Astrocyte (in vitro differentiated cells and primary cell): ENCODE results near the gene WDR19. TPM values are rescaled to one million over a fixed set of nuclear protein-coding genes. Genes with fewer than 3 reads are reported as not detected.

Experiments
- DNase-seq: peaks from one replicate; pipeline ENCODE4 v3.0.0-alpha.2; 2010; ENCODE audit warnings: low read depth
- FAIRE-seq: peaks from 2 replicates; lab custom pipeline; 2011; peaks lifted over from hg19 to GRCh38; lab: Jason Lieb, UNC
- H2AFZ ChIP-seq: 2 replicates; pipeline ENCODE4 v1.6.0; 2012; ENCODE audit warnings: low read depth, low read length, inconsistent platforms
- H3K27ac ChIP-seq: 2 replicates; pipeline ENCODE4 v1.5.1; 2011; ENCODE audit warnings: low read depth, low read length, inconsistent platforms
- H3K27me3 ChIP-seq: 2 replicates; pipeline ENCODE4 v1.6.0; 2011; ENCODE audit warnings: low read length, inconsistent platforms; ENCODE audit not compliant: insufficient read depth
- H3K36me3 ChIP-seq: 2 replicates; pipeline ENCODE4 v1.5.1; 2011; ENCODE audit warnings: low read length, inconsistent platforms; ENCODE audit not compliant: insufficient read depth
- H3K4me1 ChIP-seq: 2 replicates; pipeline ENCODE4 v1.5.1; 2011; ENCODE audit warnings: low read length, inconsistent platforms; ENCODE audit not compliant: insufficient read depth
- H3K4me2 ChIP-seq: 2 replicates; pipeline ENCODE4 v1.6.0; 2012; ENCODE audit warnings: low read length, inconsistent platforms
- H3K4me3 ChIP-seq: 2 replicates; pipeline ENCODE4 v1.5.1; 2011; ENCODE audit warnings: low read depth, mild to moderate bottlenecking, low read length, inconsistent platforms; ENCODE audit not compliant: insufficient read depth
- H3K79me2 ChIP-seq: 2 replicates; pipeline ENCODE4 v1.6.0; 2012; ENCODE audit warnings: mild to moderate bottlenecking, low read length, inconsistent platforms; ENCODE audit not compliant: insufficient read depth
- H3K9ac ChIP-seq: 2 replicates; pipeline ENCODE4 v1.6.0; 2012; ENCODE audit warnings: mild to moderate bottlenecking, low read length, inconsistent platforms
- H3K9me3 ChIP-seq: 2 replicates; pipeline ENCODE4 v1.5.1; 2012; ENCODE audit warnings: low read depth, mild to moderate bottlenecking, low read length, inconsistent platforms; ENCODE audit not compliant: insufficient read depth
- H4K20me1 ChIP-seq: 2 replicates; pipeline ENCODE4 v1.6.0; 2012; ENCODE audit warnings: low read length, inconsistent platforms; ENCODE audit not compliant: insufficient read depth
- H3K27ac Mint-ChIP-seq: one replicate; pipeline ENCODE4 v1.8.0; 2021; ENCODE audit warnings: mild to moderate bottlenecking, mixed read lengths; ENCODE audit not compliant: unreplicated experiment
- H3K27me3 Mint-ChIP-seq: one replicate; pipeline ENCODE4 v1.8.0; 2021; ENCODE audit warnings: low read depth, mixed read lengths; ENCODE audit not compliant: unreplicated experiment
- H3K36me3 Mint-ChIP-seq: one replicate; pipeline ENCODE4 v1.8.0; 2021; ENCODE audit warnings: low read depth, mixed read lengths; ENCODE audit not compliant: unreplicated experiment
- H3K4me1 Mint-ChIP-seq: one replicate; pipeline ENCODE4 v1.8.0; 2021; ENCODE audit warnings: low read depth, mixed read lengths; ENCODE audit not compliant: unreplicated experiment
- H3K4me3 Mint-ChIP-seq: one replicate; pipeline ENCODE4 v1.8.0; 2021; ENCODE audit warnings: mild to moderate bottlenecking, moderate library complexity, mixed read lengths; ENCODE audit not compliant: unreplicated experiment
- H3K9me3 Mint-ChIP-seq: one replicate; pipeline ENCODE4 v1.8.0; 2021; ENCODE audit warnings: mild to moderate bottlenecking, mixed read lengths; ENCODE audit not compliant: unreplicated experiment
- CTCF ChIP-seq: IDR thresholded peaks from 2 replicates; pipeline ENCODE4 v1.5.1; 2011; ENCODE audit warnings: low read depth, mild to moderate bottlenecking, inconsistent platforms, low read length, moderate library complexity; ENCODE audit not compliant: insufficient read depth
- EZH2 ChIP-seq: IDR thresholded peaks from 2 replicates; pipeline ENCODE4 v1.6.1; 2012; ENCODE audit warnings: mild to moderate bottlenecking, low read length, inconsistent platforms; ENCODE audit not compliant: insufficient read depth
- total RNA-seq: library from RNA; stranded (reverse); gene quantifications from 2 replicates; pipeline ENCODE4 v1.2.1, GENCODE V29; 2021

WDR19 gene
- total RNA-seq, 1 donor from 2014 or later = 18.0 TPM

- Histone ChIP-seq H2AFZ (no peak overlapping the region), H3K27me3 (no peaks in the 10 kb centered on the region), H3K4me1 (no peaks in the 10 kb centered on the region), H3K27ac (no peak overlapping the region), H3K9ac (no peak overlapping the region), H3K36me3 (peaks cover 16% of the 10 kb centered on the region), H3K4me2 (no peak overlapping the region), H3K9me3 (no peaks in the 10 kb centered on the region), H4K20me1 (no peaks in the 10 kb centered on the region), H3K4me3 (no peak overlapping the region), H3K79me2 (no peaks in the 10 kb centered on the region)
- H3K4me1 Mint-ChIP-seq = peaks cover 4% of the 10 kb centered on the region
- no peaks in the 10 kb centered on the region for H3K9me3 Mint-ChIP-seq
- H3K4me3 Mint-ChIP-seq = no peak overlapping the region
- TF ChIP-seq CTCF (no peak), EZH2 (no peak)
- DNase-seq (peak; percentile 18), FAIRE-seq (no peak)
- no peak overlapping the region for H3K27ac Mint-ChIP-seq
- H3K27me3 Mint-ChIP-seq = no peaks in the 10 kb centered on the region
- peaks cover 26% of the 10 kb centered on the region for H3K36me3 Mint-ChIP-seq
Observed at GRCh38 chr4:39279416-39279815, 97.1 kb downstream of the WDR19 start.

GRCh38 chr4:39280770-39281169, 98.4 kb downstream of the WDR19 start:
- H4K20me1 ChIP-seq = no peaks in the 10 kb centered on the region
- H3K9ac ChIP-seq = no peak overlapping the region
- no peaks in the 10 kb centered on the region for H3K27me3 ChIP-seq
- peaks cover 15% of the 10 kb centered on the region for H3K36me3 ChIP-seq
- Mint-ChIP-seq H3K9me3 (no peaks in the 10 kb centered on the region), H3K27me3 (no peaks in the 10 kb centered on the region), H3K4me1 (peaks cover 5% of the 10 kb centered on the region), H3K36me3 (peaks cover 18% of the 10 kb centered on the region), H3K27ac (no peak overlapping the region), H3K4me3 (no peak overlapping the region)
- FAIRE-seq (peak; percentile 41), DNase-seq (no peak)
- H3K9me3 ChIP-seq = no peaks in the 10 kb centered on the region
- no peak overlapping the region for H2AFZ ChIP-seq
- no peak overlapping the region for H3K4me3 ChIP-seq
- H3K79me2 ChIP-seq = no peaks in the 10 kb centered on the region
- H3K4me1 ChIP-seq = no peaks in the 10 kb centered on the region
- H3K4me2 ChIP-seq = no peak overlapping the region
- TF ChIP-seq EZH2 (no peak), CTCF (no peak)
- no peak overlapping the region for H3K27ac ChIP-seq

- H3K79me2 ChIP-seq = no peaks in the 10 kb centered on the region
- no peak for DNase-seq
- no peaks in the 10 kb centered on the region for H3K9me3 ChIP-seq
- H3K36me3 Mint-ChIP-seq = peaks cover 7% of the 10 kb centered on the region
- H4K20me1 ChIP-seq = no peaks in the 10 kb centered on the region
- H3K27ac Mint-ChIP-seq = no peak overlapping the region
- H2AFZ ChIP-seq = no peak overlapping the region
- no peaks in the 10 kb centered on the region for H3K27me3 Mint-ChIP-seq
- H3K4me1 Mint-ChIP-seq = peaks cover 4% of the 10 kb centered on the region
- no peak overlapping the region for H3K4me2 ChIP-seq
- TF ChIP-seq CTCF (no peak), EZH2 (no peak)
- FAIRE-seq = no peak
- H3K27me3 ChIP-seq = no peaks in the 10 kb centered on the region
- no peaks in the 10 kb centered on the region for H3K9me3 Mint-ChIP-seq
- no peak overlapping the region for H3K4me3 ChIP-seq
- H3K27ac ChIP-seq = no peak overlapping the region
- H3K9ac ChIP-seq = no peak overlapping the region
- H3K4me1 ChIP-seq = no peaks in the 10 kb centered on the region
- peaks cover 29% of the 10 kb centered on the region for H3K36me3 ChIP-seq
- H3K4me3 Mint-ChIP-seq = no peak overlapping the region
Observed at GRCh38 chr4:39285111-39285795, 102.9 kb downstream of the WDR19 start.
